ENCODE results near the gene BCL11B. TPM values are rescaled to one million over a fixed set of nuclear protein-coding genes. Genes with fewer than 3 reads are reported as not detected.

The BCL11B gene
- polyA plus RNA-seq, 12 donors: 0.77 to 21.1 (median 1.4) TPM; not detected in 1

- DNase-seq: no peak
These were observed 2.9 kb downstream of the BCL11B start for GRCh38 chr14:99268810-99269707.

- no peak for DNase-seq
These were observed 3.9 kb downstream of the BCL11B start for GRCh38 chr14:99267837-99268781.

- no peak for DNase-seq
These were observed 4.6 kb downstream of the BCL11B start for GRCh38 chr14:99267381-99267780.

- peak; percentile 85 for DNase-seq
These were observed 5.5 kb downstream of the BCL11B start for GRCh38 chr14:99266181-99267178.

- no peak for DNase-seq
These were observed 6.4 kb downstream of the BCL11B start for GRCh38 chr14:99265571-99265970.

- no peak for DNase-seq
These were observed 7.1 kb downstream of the BCL11B start for GRCh38 chr14:99264691-99265450.

GRCh38 chr14:99263564-99264330 lies 8.2 kb downstream of the BCL11B start:
- DNase-seq: no peak

- no peak for DNase-seq
These were observed 9.0 kb downstream of the BCL11B start for GRCh38 chr14:99262977-99263448.

GRCh38 chr14:99261912-99262787 lies 9.8 kb downstream of the BCL11B start:
- no peak for DNase-seq

GRCh38 chr14:99260587-99261551 lies 11.1 kb downstream of the BCL11B start:
- no peak for DNase-seq

- DNase-seq: no peak
These were observed 11.9 kb downstream of the BCL11B start for GRCh38 chr14:99260116-99260515.

- DNase-seq: no peak
These were observed 12.9 kb downstream of the BCL11B start for GRCh38 chr14:99258876-99259726.

GRCh38 chr14:99258341-99258861 lies 13.6 kb downstream of the BCL11B start:
- DNase-seq: no peak

GRCh38 chr14:99257673-99258221 lies 14.2 kb downstream of the BCL11B start:
- DNase-seq: no peak

- DNase-seq: no peak
These were observed 14.8 kb downstream of the BCL11B start for GRCh38 chr14:99257122-99257672.
